Activated T-helper 2 cell treated with anti-CD3 and anti-CD28 coated beads, Interferon-gamma antibody, Interleukin-2, Interleukin-4, amounts not matched to agents 10 μg/mL and 5 μg/mL and 100 μg/mL, durations not matched to agents 14 hours and 24 hours and 36 hours (primary cell): ENCODE results near the gene RFC5. TPM values are rescaled to one million over a fixed set of nuclear protein-coding genes. Genes with fewer than 3 reads are reported as not detected.
"Not testable (repeated sequence)": the region's sequence is repeated elsewhere in the genome, so short reads cannot be mapped to it uniquely, and the experiment has no call there.

Source experiments
- DNase-seq: peaks from one replicate; pipeline ENCODE4 v3.0.0; 2021; ENCODE audit warnings: low spot score
- H3K27ac Mint-ChIP-seq: one replicate; pipeline ENCODE4 v1.8.0; 2021; ENCODE audit warnings: mixed read lengths
- H3K27me3 Mint-ChIP-seq: one replicate; pipeline ENCODE4 v1.8.0; 2021; ENCODE audit warnings: low read depth, mixed read lengths
- H3K36me3 Mint-ChIP-seq: one replicate; pipeline ENCODE4 v1.8.0; 2021; ENCODE audit warnings: low read depth, mixed read lengths
- H3K4me1 Mint-ChIP-seq: one replicate; pipeline ENCODE4 v1.8.0; 2021; ENCODE audit warnings: low read depth, mixed read lengths
- H3K4me3 Mint-ChIP-seq: one replicate; pipeline ENCODE4 v1.8.0; 2021; ENCODE audit warnings: low read depth, mild to moderate bottlenecking, moderate library complexity, mixed read lengths
- H3K9me3 Mint-ChIP-seq: one replicate; pipeline ENCODE4 v1.8.0; 2021; ENCODE audit warnings: mixed read lengths
- intact Hi-C: fragments of 100-400 bp; cut with micrococcal nuclease; formaldehyde crosslinking; loops from one replicate; pipeline ENCODE4 v1.15.1; 2023
- total RNA-seq: library from RNA; stranded (reverse); gene quantifications from 2 replicates; pipeline ENCODE4 v1.2.3, GENCODE V29; 2022

The RFC5 gene
- total RNA-seq, 1 donor from 2014 or later: 61.9 TPM

DNA sequence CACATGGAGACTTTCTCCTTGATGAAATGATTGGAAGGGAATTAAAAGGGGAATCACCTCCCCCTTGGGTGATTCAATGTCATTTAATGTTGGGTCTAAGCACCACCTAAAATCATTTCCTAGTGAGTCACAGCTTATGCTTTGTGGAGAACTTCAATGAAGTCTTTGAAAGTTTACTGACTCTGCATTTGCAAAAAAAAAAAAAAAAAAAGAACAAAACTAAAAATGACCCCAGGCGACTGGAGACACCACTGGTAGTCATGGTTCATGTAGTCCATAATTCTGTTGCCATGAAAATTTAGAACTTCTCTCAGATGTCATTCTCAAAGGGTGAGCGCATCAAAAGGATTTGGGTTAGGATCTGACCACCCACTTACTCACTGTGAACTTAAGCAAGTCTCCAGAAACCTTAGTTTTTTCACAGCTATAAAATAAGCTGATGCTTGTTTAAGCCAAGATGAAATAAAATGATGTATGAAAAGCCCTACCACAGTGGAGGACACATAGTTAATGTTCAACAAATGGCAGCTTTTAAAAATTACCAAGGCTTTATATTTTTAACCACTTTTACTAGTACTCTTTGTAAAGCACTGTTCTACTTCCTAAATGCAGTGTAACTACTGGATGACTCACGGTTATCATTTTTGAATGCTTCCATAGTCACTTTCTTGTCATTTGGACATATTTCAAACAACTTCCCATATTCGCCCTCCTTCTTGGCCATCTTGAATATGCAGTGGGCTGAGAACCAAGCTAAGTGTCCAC lies 29.6 kb upstream of the RFC5 start:
- Mint-ChIP-seq H3K4me1 (no peaks in the 10 kb centered on the region), H3K9me3 (peaks cover 4% of the 10 kb centered on the region), H3K27ac (no peak overlapping the region), H3K27me3 (no peaks in the 10 kb centered on the region), H3K4me3 (no peak overlapping the region), H3K36me3 (no peaks in the 10 kb centered on the region)
- DNase-seq: no peak
- intact Hi-C loops: no loop called here

DNA sequence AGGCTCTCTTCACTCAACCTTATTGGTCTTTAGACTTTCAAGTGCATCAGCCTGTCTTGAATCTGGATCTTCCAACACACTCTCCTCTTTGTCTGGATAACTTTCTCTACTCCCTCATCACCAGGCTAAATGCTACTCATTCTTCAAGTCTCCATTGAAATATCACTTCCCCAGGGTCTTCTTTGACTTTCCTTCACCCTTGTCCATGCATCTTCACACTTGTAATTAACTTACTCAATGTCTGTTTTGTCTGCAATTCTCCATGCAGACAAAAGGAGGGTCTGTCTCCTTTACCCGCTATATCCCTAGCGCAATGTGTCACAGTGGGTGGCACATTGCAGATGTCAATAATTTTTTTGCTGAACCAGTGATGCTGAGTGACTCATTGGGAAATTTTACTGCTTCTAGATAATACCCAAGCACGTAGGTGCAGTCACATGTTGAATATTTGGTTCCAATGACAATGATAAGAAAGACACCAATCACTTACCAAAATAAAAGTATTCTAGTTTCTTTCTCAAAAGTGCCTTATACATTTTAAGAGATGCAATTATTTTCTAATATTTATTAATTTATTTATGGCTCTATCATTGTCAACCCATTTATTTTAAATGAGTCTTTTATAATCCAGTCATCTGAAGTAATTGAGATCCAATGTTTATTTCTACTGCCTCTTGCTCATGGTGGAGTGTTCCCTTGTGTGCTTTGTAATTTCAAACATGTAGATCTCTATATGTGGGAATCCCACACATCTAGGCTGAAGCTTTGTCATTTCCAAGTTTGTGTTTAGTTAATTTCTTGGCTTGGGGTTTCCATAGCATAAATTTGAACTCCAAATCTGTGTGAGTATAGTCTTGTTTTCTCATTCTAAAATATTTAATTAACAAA lies 21.7 kb upstream of the RFC5 start:
- intact Hi-C loops: no loop called here
- H3K27me3 Mint-ChIP-seq: no peaks in the 10 kb centered on the region
- no peaks in the 10 kb centered on the region for H3K36me3 Mint-ChIP-seq
- DNase-seq: no peak
- H3K4me3 Mint-ChIP-seq: no peak overlapping the region
- no peak overlapping the region for H3K27ac Mint-ChIP-seq
- peaks cover 12% of the 10 kb centered on the region for H3K9me3 Mint-ChIP-seq
- peaks cover 5% of the 10 kb centered on the region for H3K4me1 Mint-ChIP-seq

DNA sequence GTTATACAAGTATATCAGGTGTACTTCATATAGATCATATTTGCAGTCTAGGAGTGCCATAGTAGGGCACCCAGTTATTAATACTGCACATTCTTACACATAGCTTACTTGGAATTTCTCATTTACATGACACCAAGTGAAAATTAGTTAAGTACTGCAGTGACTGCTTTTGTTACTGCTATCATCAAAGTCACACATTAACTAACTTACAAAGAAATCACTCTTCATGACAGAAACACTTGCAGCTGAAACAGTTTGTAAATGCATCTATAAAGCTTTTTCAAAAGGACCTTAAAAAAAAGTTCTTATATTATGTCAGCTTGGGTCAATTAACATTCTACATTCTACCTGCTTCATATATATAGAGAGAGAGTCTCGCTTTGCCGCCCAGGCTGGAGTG lies 17.8 kb upstream of the RFC5 start:
- Mint-ChIP-seq H3K27me3 (peaks cover 2% of the 10 kb centered on the region), H3K27ac (no peak overlapping the region), H3K9me3 (peaks cover 18% of the 10 kb centered on the region), H3K36me3 (no peaks in the 10 kb centered on the region), H3K4me1 (peaks cover 5% of the 10 kb centered on the region), H3K4me3 (no peak overlapping the region)
- DNase-seq: no peak
- intact Hi-C loops: no loop called here

DNA sequence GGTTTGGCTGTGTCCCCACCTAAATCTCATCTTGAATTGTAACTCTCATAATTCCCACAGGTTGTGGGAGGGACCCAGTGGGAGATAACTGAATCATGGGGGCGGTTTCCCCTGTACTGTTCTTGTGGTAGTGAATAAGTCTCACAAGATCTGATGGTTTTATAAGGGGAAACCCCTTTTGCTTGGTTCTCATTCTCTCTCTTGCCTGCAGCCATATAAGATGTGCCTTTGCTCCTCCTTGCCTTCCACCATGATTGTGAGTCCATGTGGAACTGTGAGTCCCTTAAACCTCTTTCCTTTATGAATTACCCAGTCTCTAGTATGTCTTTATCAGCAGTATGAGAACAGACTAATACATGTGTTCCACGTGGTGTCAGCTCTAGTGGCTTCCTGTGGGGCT lies 16.7 kb upstream of the RFC5 start:
- peaks cover 13% of the 10 kb centered on the region for H3K9me3 Mint-ChIP-seq
- H3K4me1 Mint-ChIP-seq, DNase-seq, H3K27ac Mint-ChIP-seq, H3K4me3 Mint-ChIP-seq, H3K27me3 Mint-ChIP-seq, intact Hi-C loops, H3K36me3 Mint-ChIP-seq: not testable (repeated sequence)

DNA sequence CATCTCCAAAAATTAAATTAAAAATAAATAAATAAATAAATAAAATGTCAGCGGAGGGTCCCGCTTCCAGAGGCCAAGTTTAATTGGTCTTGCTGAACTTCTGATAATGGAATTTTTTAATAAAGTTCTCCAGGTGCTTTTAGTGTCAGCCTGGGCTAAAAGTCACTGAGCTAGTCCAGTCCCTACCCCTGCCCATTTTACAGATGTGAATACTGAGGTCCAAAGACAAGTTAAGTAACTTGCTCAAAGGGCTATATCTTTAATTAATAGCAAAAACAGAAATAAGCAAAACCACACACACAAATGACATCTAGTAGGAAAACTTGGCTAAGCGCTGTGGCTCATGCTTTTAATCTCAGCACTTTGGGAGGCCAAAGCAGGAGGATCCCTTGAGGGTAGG lies 5.6 kb upstream of the RFC5 start:
- Mint-ChIP-seq H3K27ac (no peak overlapping the region), H3K36me3 (no peaks in the 10 kb centered on the region), H3K4me3 (no peak overlapping the region), H3K4me1 (peaks cover under 1% of the 10 kb centered on the region), H3K9me3 (peaks cover 4% of the 10 kb centered on the region), H3K27me3 (peaks cover 2% of the 10 kb centered on the region)
- DNase-seq: no peak
- intact Hi-C loops: no loop called here

DNA sequence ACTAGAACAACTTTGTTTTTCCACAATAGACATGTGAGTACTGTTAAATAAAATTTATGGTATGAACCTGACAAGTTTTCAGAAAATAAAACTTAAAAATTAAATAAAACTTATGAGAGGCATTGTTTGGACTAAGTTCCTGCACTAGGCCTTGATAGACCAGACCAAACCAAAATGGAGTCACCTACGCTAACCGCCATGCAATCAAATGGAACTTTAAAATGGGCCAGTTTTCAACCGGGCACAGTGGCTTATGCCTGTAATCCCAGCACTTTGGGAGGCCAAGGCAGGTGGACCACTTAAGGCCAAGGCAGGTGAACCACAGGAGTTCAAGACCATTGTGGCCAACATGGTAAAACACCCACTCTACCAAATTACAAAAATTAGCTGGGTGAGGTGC lies 5.1 kb upstream of the RFC5 start:
- Mint-ChIP-seq H3K9me3 (peaks cover 4% of the 10 kb centered on the region), H3K36me3 (no peaks in the 10 kb centered on the region), H3K27ac (no peak overlapping the region), H3K27me3 (peaks cover 2% of the 10 kb centered on the region), H3K4me3 (no peak overlapping the region), H3K4me1 (peaks cover 6% of the 10 kb centered on the region)
- DNase-seq: no peak
- intact Hi-C loops: no loop called here

DNA sequence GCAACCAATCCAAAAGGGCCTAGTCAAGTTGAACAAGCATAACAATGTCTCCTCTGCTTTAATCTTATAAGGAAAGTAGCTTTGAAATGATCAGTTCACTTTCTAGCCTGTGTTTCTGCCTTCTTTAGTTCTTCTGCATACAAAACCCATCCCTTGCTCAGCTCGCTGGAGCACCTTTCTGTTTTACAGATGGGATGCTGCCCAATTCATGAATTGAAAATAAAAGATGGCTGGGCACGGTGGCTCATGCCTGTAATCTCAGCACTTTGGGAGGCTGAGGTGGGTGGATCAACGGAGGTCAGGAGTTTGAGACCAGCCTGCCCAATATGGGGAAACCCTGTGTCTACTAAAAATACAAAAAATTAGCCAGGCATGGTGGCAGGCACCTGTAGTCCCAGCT lies 4.5 kb upstream of the RFC5 start:
- Mint-ChIP-seq H3K27me3 (peaks cover 2% of the 10 kb centered on the region), H3K36me3 (no peaks in the 10 kb centered on the region), H3K4me3 (no peak overlapping the region), H3K27ac (no peak overlapping the region), H3K4me1 (peaks cover 6% of the 10 kb centered on the region), H3K9me3 (peaks cover 4% of the 10 kb centered on the region)
- DNase-seq: no peak
- intact Hi-C loops: no loop called here

DNA sequence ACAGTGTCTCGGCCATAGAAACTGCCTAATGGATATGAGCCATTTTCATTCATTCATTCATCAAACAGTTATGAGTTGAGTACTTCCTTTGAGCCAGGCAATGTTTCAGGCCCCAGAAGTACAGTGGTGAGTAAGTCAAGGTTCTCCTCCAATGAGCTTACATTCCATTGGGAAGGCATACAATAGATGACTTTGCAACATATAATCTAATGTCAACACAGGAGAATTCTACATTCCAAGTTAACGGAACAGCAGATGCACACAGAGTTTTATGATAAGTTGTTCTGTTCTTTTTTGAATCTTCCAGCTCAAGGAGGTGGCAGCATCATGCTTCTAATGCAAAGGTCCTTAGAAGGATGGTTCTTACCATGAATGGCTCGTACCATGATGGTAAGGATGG lies 3.2 kb upstream of the RFC5 start:
- H3K4me1 Mint-ChIP-seq: peaks cover 12% of the 10 kb centered on the region
- peaks cover 2% of the 10 kb centered on the region for H3K27me3 Mint-ChIP-seq
- H3K9me3 Mint-ChIP-seq: peaks cover 4% of the 10 kb centered on the region
- intact Hi-C loops: no loop called here
- peaks cover 6% of the 10 kb centered on the region for H3K36me3 Mint-ChIP-seq
- H3K27ac Mint-ChIP-seq: no peak overlapping the region
- DNase-seq: no peak
- H3K4me3 Mint-ChIP-seq: no peak overlapping the region

DNA sequence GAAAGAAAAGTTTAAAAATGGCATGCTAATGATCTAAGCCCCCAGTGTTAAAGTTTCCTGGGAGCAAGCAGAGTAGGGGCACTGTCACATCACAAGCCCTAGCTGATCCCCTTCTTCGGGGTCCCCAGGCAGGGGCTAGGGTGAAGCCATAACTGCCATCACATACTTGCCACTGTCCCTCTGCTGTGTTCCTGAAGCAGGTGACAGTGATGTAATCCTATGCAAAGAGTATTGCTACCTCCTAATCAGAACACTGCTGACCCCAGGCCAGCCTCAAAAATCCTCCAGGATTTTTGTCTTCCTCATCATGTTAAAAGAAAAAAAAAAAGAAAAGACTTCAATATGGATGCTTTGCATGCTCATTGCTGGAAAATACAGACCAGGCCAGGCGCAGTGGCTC lies 1.2 kb upstream of the RFC5 start:
- Mint-ChIP-seq H3K36me3 (peaks cover 21% of the 10 kb centered on the region), H3K27ac (no peak overlapping the region), H3K9me3 (peaks cover 4% of the 10 kb centered on the region), H3K4me1 (peaks cover 16% of the 10 kb centered on the region), H3K4me3 (no peak overlapping the region), H3K27me3 (peaks cover 2% of the 10 kb centered on the region)
- intact Hi-C loops: no loop called here
- no peak for DNase-seq

DNA sequence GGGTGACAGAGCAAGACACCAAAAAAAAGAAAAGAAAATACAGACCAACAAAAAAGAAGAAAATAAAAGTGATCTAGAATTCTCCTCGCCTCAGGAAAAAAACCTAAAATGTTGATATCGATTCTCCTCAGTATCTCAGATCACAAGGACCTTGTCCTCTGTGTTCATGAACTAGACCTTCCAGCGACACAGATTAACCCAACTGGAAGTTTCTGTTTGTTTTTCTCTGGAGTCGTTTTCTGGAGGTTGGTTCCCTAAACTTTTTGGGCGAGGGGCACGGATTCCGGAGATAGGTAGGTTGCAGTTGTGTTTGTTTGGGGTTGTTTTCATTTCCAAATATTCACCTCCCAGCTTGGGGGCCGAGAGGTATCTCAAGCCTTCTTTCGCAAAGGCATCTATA lies 559 bp upstream of the RFC5 start:
- H3K4me3 Mint-ChIP-seq: no peak overlapping the region
- H3K9me3 Mint-ChIP-seq: peaks cover 4% of the 10 kb centered on the region
- intact Hi-C loops: loop anchor here (1.0 to 2.0 kb wide), 4 partner anchors 19 to 361 kb away; partner anchors contain the start of gene SUDS3
- H3K27ac Mint-ChIP-seq: no peak overlapping the region
- no peak for DNase-seq
- peaks cover 16% of the 10 kb centered on the region for H3K4me1 Mint-ChIP-seq
- H3K36me3 Mint-ChIP-seq: peaks cover 27% of the 10 kb centered on the region
- peaks cover 2% of the 10 kb centered on the region for H3K27me3 Mint-ChIP-seq

DNA sequence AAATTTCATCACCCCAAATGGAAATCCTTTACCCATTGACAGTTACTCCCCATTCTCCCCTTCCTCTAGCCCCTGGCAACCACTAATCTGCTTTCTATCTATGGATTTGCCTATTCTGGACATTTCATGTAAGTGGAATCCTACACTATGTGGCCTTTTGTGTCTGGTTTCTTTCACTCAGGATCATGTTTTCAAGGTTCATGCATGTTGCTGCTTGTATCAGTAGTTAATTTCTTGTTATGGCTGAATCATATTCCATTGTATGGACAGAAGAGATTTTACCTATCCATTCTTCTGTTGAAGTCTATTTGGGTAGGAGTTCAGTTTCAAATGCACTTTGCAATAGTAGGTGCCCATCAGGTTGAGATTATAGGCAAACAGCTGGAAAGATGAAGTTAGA lies 1.4 kb downstream of the RFC5 start:
- Mint-ChIP-seq H3K4me3 (peak overlapping the region; percentile 88), H3K4me1 (peaks cover 16% of the 10 kb centered on the region), H3K27me3 (peaks cover 2% of the 10 kb centered on the region), H3K27ac (peak overlapping the region; percentile 40), H3K9me3 (peaks cover 4% of the 10 kb centered on the region), H3K36me3 (peaks cover 45% of the 10 kb centered on the region)
- intact Hi-C loops: loop anchor here (2.0 kb wide), 2 partner anchors 35 to 359 kb away; partner anchors contain the start of gene SUDS3
- DNase-seq: no peak

DNA sequence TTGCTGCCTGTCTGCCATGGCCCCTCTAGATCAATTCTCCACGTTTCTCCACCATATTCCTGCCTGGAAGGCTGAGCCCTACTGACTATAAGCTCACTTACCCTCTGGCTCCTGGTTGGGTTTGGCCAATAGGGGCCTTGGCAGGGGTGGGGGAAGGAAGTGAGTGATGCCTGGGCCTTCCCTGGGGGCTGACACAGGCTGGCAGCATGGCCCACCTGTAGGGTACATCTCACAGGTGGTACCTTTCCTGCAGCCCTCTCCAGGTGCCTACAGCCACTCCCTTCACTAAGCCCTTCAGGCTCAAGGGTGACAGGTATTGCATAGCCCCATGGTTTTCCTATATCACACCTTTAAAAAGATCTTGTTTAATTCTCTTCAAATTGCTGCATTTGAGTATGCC lies 3.5 kb downstream of the RFC5 start:
- H3K36me3 Mint-ChIP-seq: peaks cover 59% of the 10 kb centered on the region
- H3K27me3 Mint-ChIP-seq: no peaks in the 10 kb centered on the region
- intact Hi-C loops: no loop called here
- H3K4me1 Mint-ChIP-seq: peaks cover 16% of the 10 kb centered on the region
- no peak overlapping the region for H3K27ac Mint-ChIP-seq
- no peaks in the 10 kb centered on the region for H3K9me3 Mint-ChIP-seq
- H3K4me3 Mint-ChIP-seq: no peak overlapping the region
- no peak for DNase-seq

DNA sequence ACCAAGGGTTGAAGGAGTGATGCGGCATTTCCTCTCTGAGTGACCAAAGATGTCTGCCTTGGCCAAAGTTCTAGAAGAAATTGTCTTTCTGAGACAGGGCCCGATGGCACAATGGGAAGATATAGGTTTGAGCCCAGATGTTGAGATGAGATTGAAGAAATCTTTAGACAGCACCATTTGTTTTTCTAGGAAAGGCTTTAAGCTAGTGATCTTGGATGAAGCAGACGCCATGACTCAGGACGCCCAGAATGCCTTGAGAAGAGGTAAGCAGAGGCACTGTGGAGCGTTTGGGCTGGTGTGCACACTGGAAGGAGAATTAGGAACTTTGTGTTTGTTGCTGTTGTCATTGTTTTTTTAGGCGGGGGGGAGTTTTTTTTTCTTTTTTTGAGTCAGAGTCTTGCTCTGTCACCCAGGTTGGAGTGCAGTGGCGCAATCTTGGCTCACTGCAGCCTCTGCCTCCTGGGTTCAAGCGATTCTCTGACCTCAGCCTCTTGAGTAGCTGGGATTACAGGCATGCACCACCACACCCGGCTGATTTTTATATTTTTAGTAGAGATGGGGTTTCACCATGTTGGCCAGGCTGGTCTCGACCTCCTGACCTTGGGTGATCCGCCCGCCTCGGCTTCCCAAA lies 5.7 kb downstream of the RFC5 start:
- DNase-seq, intact Hi-C loops, H3K9me3 Mint-ChIP-seq, H3K4me3 Mint-ChIP-seq, H3K27me3 Mint-ChIP-seq: not testable (repeated sequence)
- H3K4me1 Mint-ChIP-seq: peaks cover 10% of the 10 kb centered on the region
- H3K36me3 Mint-ChIP-seq: peaks cover 78% of the 10 kb centered on the region
- peak overlapping the region; percentile 30 for H3K27ac Mint-ChIP-seq
